ENCODE data around the gene RAB26.
"Not testable (repeated sequence)": the region's sequence is repeated elsewhere in the genome, so short reads cannot be mapped to it uniquely, and the experiment has no call there.

DNA sequence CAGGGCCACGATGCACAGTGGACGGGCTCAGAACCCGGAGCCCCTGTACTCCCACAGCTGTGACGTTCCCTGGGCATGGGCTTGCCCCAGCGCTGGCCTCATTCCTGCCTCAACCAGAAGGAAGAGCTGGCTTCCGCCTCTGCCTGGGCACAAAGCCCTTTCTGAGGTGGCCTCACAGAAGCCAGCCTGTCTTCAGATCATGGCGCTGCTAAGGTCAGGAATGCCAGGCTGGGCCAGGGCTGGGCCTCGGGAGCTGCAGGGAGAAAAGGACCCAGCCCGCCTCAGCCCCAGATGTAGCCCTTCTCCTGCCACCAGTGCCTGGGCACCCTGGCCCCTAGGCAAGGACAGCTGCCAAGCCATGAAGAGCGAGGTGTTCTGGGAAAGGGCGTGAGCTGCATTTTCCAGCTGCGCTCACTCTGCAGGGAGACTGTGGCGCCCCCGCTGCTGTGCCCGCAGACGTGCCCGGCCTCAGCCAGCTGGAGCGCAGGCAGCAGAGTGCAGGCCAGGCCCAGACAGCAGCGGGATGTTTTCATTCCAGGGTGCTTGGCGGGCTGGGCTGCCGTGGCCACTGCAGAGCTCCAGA is 22.2 kb upstream of the RAB26 start:
- TF ChIP-seq ZBTB48 (tag by site-specific recombination; IDR thresholded peaks at IDR 0.05); CTCF (tag by site-specific recombination; IDR thresholded peaks at IDR 0.05); SCRT2 (tag by site-specific recombination; IDR thresholded peaks at IDR 0.05); ZNF324 (tag by site-specific recombination; IDR thresholded peaks at IDR 0.05); ZNF292 (tag by site-specific recombination; IDR thresholded peaks at IDR 0.05; ENCODE audit: borderline replicate concordance, low read depth); ZNF558 (tag by site-specific recombination; IDR thresholded peaks at IDR 0.05); ZNF133 (tag by site-specific recombination; IDR thresholded peaks at IDR 0.05); ZNF670 (tag by site-specific recombination; IDR thresholded peaks at IDR 0.05; ENCODE audit: low read depth); GLIS2 (tag by site-specific recombination; IDR thresholded peaks at IDR 0.05); TRIM28 (IDR thresholded peaks at IDR 0.05; ENCODE audit: borderline replicate concordance, low read length); ZNF704 (tag by site-specific recombination; IDR thresholded peaks at IDR 0.05); ZNF658 (tag by site-specific recombination; IDR thresholded peaks at IDR 0.05): not testable (repeated sequence)
- TF ChIP-seq, protein P1, sequence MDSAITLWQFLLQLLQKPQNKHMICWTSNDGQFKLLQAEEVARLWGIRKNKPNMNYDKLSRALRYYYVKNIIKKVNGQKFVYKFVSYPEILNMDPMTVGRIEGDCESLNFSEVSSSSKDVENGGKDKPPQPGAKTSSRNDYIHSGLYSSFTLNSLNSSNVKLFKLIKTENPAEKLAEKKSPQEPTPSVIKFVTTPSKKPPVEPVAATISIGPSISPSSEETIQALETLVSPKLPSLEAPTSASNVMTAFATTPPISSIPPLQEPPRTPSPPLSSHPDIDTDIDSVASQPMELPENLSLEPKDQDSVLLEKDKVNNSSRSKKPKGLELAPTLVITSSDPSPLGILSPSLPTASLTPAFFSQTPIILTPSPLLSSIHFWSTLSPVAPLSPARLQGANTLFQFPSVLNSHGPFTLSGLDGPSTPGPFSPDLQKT (IDR thresholded peaks at IDR 0.05; ENCODE audit: borderline replicate concordance, low read depth, low read length): not testable (repeated sequence)
- TF ChIP-seq ZBTB8A (tag by site-specific recombination; IDR thresholded peaks at IDR 0.05): peak; percentile 33; the same call in 1 of the 2 replicates

Data from HEK293 (cell line).